VCaP (cell line): ENCODE data around the gene CTIF.

Experiments used
- H3K27ac ChIP-seq: fragments of 450-650 bp; 2 replicates; pipeline ENCODE4 v1.5.1; 2017
- CTCF ChIP-seq: fragments of 450-650 bp; conservative IDR thresholded peaks from 2 replicates; pipeline ENCODE4 v1.5.1; 2017; ENCODE audit warnings: mild to moderate bottlenecking, moderate library complexity

The CTIF gene

DNA sequence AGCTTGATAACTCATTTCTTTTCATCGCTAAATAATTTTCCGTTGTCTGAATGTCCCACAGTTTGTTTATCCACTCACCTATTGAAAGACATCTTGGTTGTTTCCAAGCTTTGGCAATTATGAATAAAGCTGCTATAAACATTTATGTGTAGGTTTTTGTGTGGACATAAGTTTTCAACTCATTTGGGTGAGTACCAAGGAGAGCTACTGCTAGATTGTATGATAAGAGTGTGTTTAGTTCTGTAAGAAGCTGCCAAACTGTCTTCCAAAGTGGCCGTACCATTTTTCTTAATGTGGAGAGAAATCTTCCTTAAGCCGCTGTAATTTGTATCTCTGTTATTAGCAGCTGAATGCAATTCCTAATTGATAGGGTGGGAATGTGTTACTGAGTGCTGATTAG lies 11.4 kb upstream of the CTIF start:
- no peak for TF ChIP-seq CTCF

DNA sequence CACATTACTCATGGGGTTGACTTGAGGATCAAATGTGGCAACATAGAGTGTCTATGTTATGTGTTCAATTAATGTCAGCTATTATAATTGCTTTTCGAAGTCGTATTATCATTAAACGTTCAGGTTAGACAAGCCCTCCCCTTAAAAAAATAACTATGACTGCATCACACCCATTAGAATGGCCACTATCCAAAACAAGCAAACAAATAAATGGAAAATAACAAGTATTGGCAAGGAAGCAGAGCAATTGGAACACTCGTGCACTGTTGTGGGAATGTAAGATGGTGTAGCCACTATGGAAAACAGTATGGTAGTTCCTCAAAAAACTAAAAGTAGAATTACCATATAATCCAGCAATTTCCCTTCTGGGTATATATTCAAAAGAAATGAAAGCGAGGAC lies 10.0 kb upstream of the CTIF start:
- no peak for TF ChIP-seq CTCF

More for the DNA sequence above, 11.4 kb upstream of the CTIF start:
- no peak overlapping the region for H3K27ac ChIP-seq

GRCh38 chr18:48529796-48530195 lies 9.0 kb upstream of the CTIF start:
- no peak for TF ChIP-seq CTCF
- H3K27ac ChIP-seq = no peak overlapping the region

More for the DNA sequence above, 10.0 kb upstream of the CTIF start:
- H3K27ac ChIP-seq = no peak overlapping the region

DNA sequence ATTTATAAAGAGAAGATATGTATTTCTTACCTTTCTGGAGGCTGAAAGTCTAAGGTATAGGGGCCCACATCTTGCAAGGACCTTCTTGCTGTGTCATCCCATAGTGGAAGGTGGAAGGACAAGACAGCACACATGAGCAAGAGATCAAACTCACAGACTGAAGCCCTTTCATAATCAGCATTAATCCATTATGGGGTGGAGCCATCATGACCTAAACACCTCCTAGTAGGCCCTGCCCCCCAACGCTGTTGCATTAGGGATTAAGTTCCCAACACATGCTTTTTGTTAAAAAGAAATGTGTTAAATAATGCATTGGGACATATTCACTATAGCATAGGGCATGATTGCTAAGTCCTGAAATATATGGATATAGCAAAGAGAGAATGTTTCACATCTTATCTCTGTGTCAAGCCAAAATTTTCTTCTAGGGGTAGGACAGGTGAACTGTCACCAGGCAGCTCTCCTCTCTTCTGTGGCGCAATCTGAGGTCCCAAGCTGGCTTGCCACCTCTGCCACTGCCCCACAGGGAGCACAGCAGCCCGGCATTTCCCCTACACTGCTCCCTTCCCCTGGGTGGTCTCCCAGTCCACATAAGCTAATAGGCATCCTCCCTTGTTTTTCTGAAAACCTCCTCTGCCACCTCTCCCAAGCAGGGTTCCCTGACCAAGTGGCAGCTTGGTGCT lies 8.3 kb upstream of the CTIF start:
- TF ChIP-seq CTCF = no peak
- no peak overlapping the region for H3K27ac ChIP-seq

GRCh38 chr18:48531082-48531403 lies 7.8 kb upstream of the CTIF start:
- no peak overlapping the region for H3K27ac ChIP-seq
- no peak for TF ChIP-seq CTCF

GRCh38 chr18:48531908-48532307 lies 6.9 kb upstream of the CTIF start:
- no peak for TF ChIP-seq CTCF
- H3K27ac ChIP-seq = no peak overlapping the region

- no peak overlapping the region for H3K27ac ChIP-seq
- TF ChIP-seq CTCF = no peak
These were observed 5.3 kb upstream of the CTIF start for GRCh38 chr18:48533340-48534070.
